Astrocyte of the cerebellum (primary cell): ENCODE data around the gene HEBP1.

Source experiments
- DNase-seq: peaks from one replicate; pipeline ENCODE4 v3.0.0-alpha.2; 2011; ENCODE audit warnings: low read depth
- H3K4me3 ChIP-seq: 2 replicates; pipeline ENCODE4 v1.5.1; 2011; ENCODE audit warnings: mild to moderate bottlenecking, low read depth, low read length, moderate library complexity
- in situ Hi-C: cut with HindIII; loops from 2 replicates; pipeline ENCODE4 v1.10.0; 2017; ENCODE audit warnings: low sequenced_read_pairs
- TF ChIP-seq, protein P1 (sequence below): IDR thresholded peaks from 2 replicates; pipeline ENCODE4 v1.5.1; 2012; ENCODE audit warnings: low read length, low read depth, moderate library complexity, mild to moderate bottlenecking; ENCODE audit errors: missing control alignments

HEBP1 gene

DNA sequence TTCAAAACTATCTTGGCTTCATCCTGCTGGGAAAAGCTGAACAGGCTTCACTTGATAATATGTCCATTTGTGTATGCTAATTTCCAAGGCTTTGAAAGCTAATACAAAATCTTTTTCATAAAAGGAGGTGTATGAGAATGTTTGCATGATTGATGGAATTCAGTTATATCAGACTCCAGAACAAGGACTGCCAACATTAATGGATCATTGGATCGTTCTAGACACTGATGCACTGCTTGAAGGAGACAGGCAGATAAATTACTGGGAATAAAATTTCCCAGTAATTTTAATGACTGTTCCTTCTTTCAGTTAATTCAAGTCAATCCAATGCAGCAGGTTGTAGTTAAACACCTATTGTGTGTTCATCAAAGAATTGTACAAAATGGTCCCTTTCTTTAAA, 48.6 kb downstream of the HEBP1 start:
- no peak for DNase-seq
- in situ Hi-C loops, result no loop called here

DNA sequence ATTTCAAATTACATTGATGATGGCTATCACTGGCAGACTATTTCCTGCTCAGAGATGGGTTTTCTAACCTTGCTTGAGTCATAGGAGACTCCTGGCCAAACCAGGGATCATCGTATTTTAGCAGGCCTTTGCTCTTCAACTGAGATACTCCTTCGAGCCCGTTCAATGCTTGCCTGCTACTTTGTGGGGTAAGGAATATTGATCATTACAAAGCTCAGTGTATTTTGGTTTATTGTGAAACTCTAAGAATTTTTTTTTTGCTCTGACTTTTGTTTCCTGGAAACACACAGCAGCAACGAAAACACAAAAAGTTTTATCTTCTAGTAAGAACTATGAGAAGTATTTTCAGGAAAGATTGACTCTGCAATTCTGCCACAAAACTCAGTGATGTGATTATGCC, 52.2 kb downstream of the HEBP1 start:
- in situ Hi-C loops, result no loop called here
- no peak for DNase-seq
- no peak overlapping the region for H3K4me3 ChIP-seq
- TF ChIP-seq, protein P1, sequence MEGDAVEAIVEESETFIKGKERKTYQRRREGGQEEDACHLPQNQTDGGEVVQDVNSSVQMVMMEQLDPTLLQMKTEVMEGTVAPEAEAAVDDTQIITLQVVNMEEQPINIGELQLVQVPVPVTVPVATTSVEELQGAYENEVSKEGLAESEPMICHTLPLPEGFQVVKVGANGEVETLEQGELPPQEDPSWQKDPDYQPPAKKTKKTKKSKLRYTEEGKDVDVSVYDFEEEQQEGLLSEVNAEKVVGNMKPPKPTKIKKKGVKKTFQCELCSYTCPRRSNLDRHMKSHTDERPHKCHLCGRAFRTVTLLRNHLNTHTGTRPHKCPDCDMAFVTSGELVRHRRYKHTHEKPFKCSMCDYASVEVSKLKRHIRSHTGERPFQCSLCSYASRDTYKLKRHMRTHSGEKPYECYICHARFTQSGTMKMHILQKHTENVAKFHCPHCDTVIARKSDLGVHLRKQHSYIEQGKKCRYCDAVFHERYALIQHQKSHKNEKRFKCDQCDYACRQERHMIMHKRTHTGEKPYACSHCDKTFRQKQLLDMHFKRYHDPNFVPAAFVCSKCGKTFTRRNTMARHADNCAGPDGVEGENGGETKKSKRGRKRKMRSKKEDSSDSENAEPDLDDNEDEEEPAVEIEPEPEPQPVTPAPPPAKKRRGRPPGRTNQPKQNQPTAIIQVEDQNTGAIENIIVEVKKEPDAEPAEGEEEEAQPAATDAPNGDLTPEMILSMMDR, result no peak

More for the DNA sequence above, 48.6 kb downstream of the HEBP1 start:
- TF ChIP-seq, protein P1, result no peak
- H3K4me3 ChIP-seq, result no peak overlapping the region

DNA sequence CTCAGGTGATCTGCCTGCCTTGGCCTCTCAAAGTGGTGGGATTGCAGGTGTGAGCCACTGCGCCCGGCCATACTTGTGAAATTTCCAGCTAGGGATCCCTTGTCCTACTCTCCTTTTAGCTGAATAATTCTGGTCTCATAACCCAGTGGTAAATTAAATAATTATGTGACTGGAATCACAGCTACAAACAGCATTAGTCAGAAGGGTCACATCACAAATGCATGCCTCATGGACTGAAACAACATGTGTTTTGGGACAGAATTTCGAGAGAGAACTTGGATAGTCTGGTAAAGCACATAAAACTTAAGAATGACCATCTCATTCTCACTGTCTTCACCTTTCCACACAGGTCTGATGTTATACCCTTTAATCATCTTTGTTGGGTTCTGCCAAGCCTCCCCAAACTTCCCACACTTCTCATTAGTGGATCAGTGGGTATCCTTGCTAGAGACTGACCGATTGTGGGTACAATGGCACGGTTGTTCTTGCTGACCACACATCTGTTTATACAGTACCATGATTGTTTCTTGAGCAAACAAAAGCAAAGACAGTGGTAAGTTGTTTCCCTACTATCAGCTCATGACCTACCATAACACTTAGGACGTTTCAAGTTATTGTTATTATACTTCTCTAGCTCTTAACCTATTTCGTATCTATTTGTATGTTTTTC, 53.2 kb downstream of the HEBP1 start:
- no peak overlapping the region for H3K4me3 ChIP-seq
- no peak for DNase-seq
- in situ Hi-C loops, result no loop called here
- TF ChIP-seq, protein P1, result no peak

DNA sequence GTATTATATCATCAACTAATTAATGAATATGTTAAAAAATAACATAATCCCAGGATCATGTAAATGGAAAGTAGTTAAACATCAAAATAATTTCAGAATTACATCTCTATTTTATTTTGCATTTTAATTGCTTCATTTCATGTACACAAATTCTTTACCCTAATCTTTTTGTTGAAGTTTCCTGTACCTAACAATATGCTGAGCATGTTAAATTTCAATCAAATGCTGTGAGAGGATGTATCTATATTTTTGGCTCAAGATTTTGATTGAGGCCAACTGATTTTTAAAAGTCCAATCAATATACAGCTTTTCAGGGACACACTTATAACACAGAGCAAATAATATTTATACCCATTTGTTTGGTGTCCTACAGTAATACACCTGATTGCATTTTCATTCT, 54.5 kb downstream of the HEBP1 start:
- no peak for DNase-seq
- TF ChIP-seq, protein P1, result no peak
- in situ Hi-C loops, result no loop called here
- H3K4me3 ChIP-seq, result no peak overlapping the region

DNA sequence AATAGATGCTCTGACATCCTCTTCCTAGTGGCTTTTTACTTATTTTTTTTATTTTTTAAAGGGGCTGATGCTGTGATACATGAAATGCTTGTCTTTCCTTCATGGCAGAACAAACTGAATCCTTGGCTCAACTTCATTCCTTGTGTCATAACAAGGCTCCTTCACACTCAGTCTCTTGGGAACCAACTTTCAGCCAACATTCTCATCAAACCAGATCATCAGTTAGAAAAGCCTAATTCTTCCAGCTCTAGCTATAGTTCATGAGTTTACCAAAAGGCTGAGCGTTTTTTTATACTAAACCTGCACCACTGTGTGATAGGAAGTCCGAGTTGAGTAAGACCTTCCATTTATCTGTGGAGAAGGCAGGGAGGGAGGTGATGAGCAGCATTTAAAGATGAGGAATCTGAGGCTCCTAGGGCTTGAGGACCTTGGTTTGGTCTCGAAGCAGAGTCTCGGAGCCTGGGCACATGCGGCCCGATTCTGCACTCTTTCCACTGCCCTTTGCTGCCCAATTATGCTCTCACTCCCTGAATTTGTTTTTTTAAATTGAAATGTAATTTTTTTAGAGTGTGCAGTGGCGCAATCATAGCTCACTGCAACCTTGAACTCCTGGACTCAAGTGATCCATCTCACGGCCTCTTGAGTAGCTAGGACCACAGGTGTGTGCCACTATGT, 56.3 kb downstream of the HEBP1 start:
- no peak for DNase-seq
- in situ Hi-C loops, result no loop called here
- H3K4me3 ChIP-seq, result no peak overlapping the region
- TF ChIP-seq, protein P1, result no peak

DNA sequence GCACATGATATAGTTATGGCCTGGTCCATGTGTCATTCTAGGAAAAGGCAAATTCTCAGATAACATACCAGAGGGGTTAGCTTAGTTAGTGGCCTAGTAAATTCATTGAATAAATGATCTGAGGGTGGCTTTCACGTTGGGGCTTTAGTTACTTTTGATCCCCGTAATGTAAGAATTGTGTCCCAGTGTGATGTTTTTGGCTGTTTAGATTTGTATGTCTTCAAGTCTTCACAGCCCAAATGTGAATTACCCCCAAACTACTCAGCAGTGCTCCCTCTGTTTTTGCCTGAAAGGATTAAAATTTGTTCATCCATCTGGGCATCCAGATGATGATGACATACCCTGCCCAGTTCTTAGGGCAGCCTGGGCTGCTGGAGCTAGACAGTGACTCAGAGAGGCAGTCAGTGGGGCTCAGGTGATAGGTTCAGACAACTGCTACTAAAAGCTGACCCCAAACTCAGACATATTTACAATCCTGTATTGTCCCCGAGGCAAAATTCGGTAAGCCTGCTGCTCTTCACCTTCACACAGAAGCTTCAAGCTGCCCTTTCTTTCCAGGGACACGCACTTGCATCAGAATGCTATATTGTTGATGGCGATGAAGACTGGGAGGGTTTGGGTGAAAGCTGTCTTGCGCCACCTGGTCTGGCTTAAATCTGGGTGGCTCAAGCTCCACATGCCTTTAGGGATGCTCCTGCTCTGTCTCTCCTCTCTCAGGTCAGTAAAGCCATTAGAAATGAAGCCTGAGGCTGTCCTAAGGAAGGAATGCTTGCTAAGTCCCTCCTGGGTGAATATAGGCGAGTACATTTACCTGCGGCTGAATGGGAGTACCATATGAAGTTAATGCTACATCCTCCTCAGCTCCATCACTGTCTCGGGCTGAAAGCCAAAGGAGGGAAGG, 58.4 kb downstream of the HEBP1 start:
- in situ Hi-C loops, result no loop called here

More for the DNA sequence above, 58.4 kb downstream of the HEBP1 start:
- H3K4me3 ChIP-seq, result no peak overlapping the region
- no peak for DNase-seq
- TF ChIP-seq, protein P1, result no peak
